NK-92 treated with Interleukin-12 subunit alpha and Interleukin-12 subunit beta, amount 100 ng/mL, for 24 hours (cell line): Measurements from ENCODE around the gene FMN1.
"Not testable (repeated sequence)": the region's sequence is repeated elsewhere in the genome, so short reads cannot be mapped to it uniquely, and the experiment has no call there.

Experiments
- DNase-seq: peaks from one replicate; lab custom pipeline; 2025; lab: John Stamatoyannopoulos, UW

The FMN1 gene

GRCh38 chr15:33089878-33090757 is 104.4 kb downstream of the FMN1 start:
- no peak for DNase-seq

- no peak for DNase-seq
Observed at GRCh38 chr15:33089165-33089877, 105.2 kb downstream of the FMN1 start.

- DNase-seq: no peak
Observed at GRCh38 chr15:33086500-33087121, 107.9 kb downstream of the FMN1 start.

GRCh38 chr15:33084661-33085060 is 109.9 kb downstream of the FMN1 start:
- DNase-seq: no peak

GRCh38 chr15:33083232-33084081 is 111.1 kb downstream of the FMN1 start:
- no peak for DNase-seq

- DNase-seq: no peak
Observed at GRCh38 chr15:33080006-33080405, 114.5 kb downstream of the FMN1 start.

- DNase-seq: no peak
Observed at GRCh38 chr15:33078607-33079006, 115.9 kb downstream of the FMN1 start.

- DNase-seq: no peak
Observed at GRCh38 chr15:33076937-33077336, 117.6 kb downstream of the FMN1 start.

GRCh38 chr15:33074942-33075341 is 119.6 kb downstream of the FMN1 start:
- no peak for DNase-seq

GRCh38 chr15:33074212-33074611 is 120.3 kb downstream of the FMN1 start:
- no peak for DNase-seq

GRCh38 chr15:33071451-33071850 is 123.1 kb downstream of the FMN1 start:
- DNase-seq: no peak

- not testable (repeated sequence) for DNase-seq
Observed at GRCh38 chr15:33069903-33070302, 124.6 kb downstream of the FMN1 start.

GRCh38 chr15:33069161-33069560 is 125.4 kb downstream of the FMN1 start:
- DNase-seq: no peak

GRCh38 chr15:33068511-33068990 is 126.0 kb downstream of the FMN1 start:
- no peak for DNase-seq

- DNase-seq: no peak
Observed at GRCh38 chr15:33068007-33068481, 126.5 kb downstream of the FMN1 start.

GRCh38 chr15:33067456-33067855 is 127.1 kb downstream of the FMN1 start:
- DNase-seq: no peak

GRCh38 chr15:33066584-33066983 is 127.9 kb downstream of the FMN1 start:
- DNase-seq: no peak

- no peak for DNase-seq
Observed at GRCh38 chr15:33064878-33065277, 129.6 kb downstream of the FMN1 start.

GRCh38 chr15:33059184-33059583 is 135.3 kb downstream of the FMN1 start:
- DNase-seq: no peak

GRCh38 chr15:33057845-33058244 is 136.7 kb downstream of the FMN1 start:
- DNase-seq: no peak

GRCh38 chr15:33055962-33056361 is 138.6 kb downstream of the FMN1 start:
- no peak for DNase-seq

GRCh38 chr15:33051528-33051927 is 143.0 kb downstream of the FMN1 start:
- no peak for DNase-seq
